Psoas muscle (tissue), 8 donors: ENCODE data around the gene BCL11B. TPM values are rescaled to one million over a fixed set of nuclear protein-coding genes. Genes with fewer than 3 reads are reported as not detected.
A peak's percentile ranks its signal among the peaks of the same experiment; 100 is the strongest.

ENCODE experiments used
- ATAC-seq, 4 donors: fragments of 200-7000 bp; cut with Tn5 transposase; one replicate each; pipeline ENCODE4 v1.9.1; 2020; ENCODE audit warnings: moderate library complexity in 3 of 4, mild to moderate bottlenecking in 2 of 4
- DNase-seq, 2 donors: peaks; one replicate each; pipeline ENCODE4 v3.0.0-alpha.2; 2020
- H3K27ac ChIP-seq: fragments of 200-600 bp; one replicate; pipeline ENCODE4 v1.8.0; 2022
- H3K27me3 ChIP-seq, 3 donors: fragments of 200-600 bp in 1 of 3; one replicate each; pipeline versions ENCODE4 v1.6.1 to v1.8.0; 2013 to 2022; ENCODE audit warnings: low read length in 2 of 3, mild to moderate bottlenecking in 2 of 3, moderate library complexity in 1 of 3; ENCODE audit not compliant: insufficient read depth in 3 of 3
- H3K36me3 ChIP-seq, 2 donors: fragments of 200-600 bp in 1 of 2; one replicate each; pipeline versions ENCODE4 v1.6.1 to v1.8.0; 2013 to 2022; ENCODE audit warnings: low read depth in 1 of 2, mild to moderate bottlenecking in 1 of 2, moderate library complexity in 1 of 2; ENCODE audit not compliant: insufficient read depth in 1 of 2
- H3K4me1 ChIP-seq: fragments of 200-600 bp; one replicate; pipeline ENCODE4 v1.8.0; 2022
- H3K4me3 ChIP-seq: fragments of 200-600 bp; one replicate; pipeline ENCODE4 v1.8.0; 2022; ENCODE audit warnings: mild to moderate bottlenecking
- H3K9me3 ChIP-seq: fragments of 200-600 bp; one replicate; pipeline ENCODE4 v1.8.0; 2022
- CTCF ChIP-seq: fragments of 200-600 bp; IDR thresholded peaks from one replicate; pipeline ENCODE4 v1.8.0; 2022; ENCODE audit warnings: antibody characterized with exemption
- WGBS, 3 donors: extraction: QIAGEN DNeasy Blood & Tissue Kit; methylation state at CpG; one replicate each; pipeline versions ENCODE4 v1.1.6 to v1.1.7; 2013; 5-methylcytosine and 5-hydroxymethylcytosine counted together
- intact Hi-C, 2 donors: fragments of 100-400 bp; cut with DNase I; formaldehyde crosslinking; loops; one replicate each; pipeline versions ENCODE4 v1.11.0 to v1.14.2; 2022
- polyA plus RNA-seq, 3 donors: library from polyadenylated mRNA; stranded (reverse); fragments of 200-250 nt; gene quantifications; one replicate each; pipeline ENCODE4 v1.2.3, GENCODE V29; 2013
- total RNA-seq, 4 donors: library from RNA; stranded (reverse); fragmentation: NEBNext Ultra II Directional in 2 of 4; extraction: Animal tissue kit (Norgen Biotek cat#: 25700) in 2 of 4; gene quantifications; one replicate each; pipeline versions ENCODE4 v1.2.1 to v1.2.4, GENCODE V29; 2021 to 2023
- donor health status: healthy with polysubstance abuse.
- donor health status: DM: no; HTN: no; CAD: no; lungs with moderate emphysema.
- donor health status: Bipolar disorder and iron deficiency.
- donor health status: healthy.
- donor health status: DM: yes; HTN: yes; CAD: no.
- donor health status: DM: no; HTN: no; CAD: no.
- donor health status: DM: no; HTN: no; CAD: no.
- donor health status: DM: yes; HTN: yes; CAD: no.

Gene BCL11B
- total and polyA plus RNA-seq, 7 donors, result 0.01 to 0.34 (median 0.15) TPM; not detected in 2

- Histone ChIP-seq H3K36me3 (no peaks in the 10 kb centered on the region), H3K9me3 (no peaks in the 10 kb centered on the region), H3K4me1 (peaks cover 3% of the 10 kb centered on the region), H3K27me3 (peaks cover 10 to 79% (median 26%) of the 10 kb centered on the region in 3 donors), H3K4me3 (no peak overlapping the region), H3K27ac (no peak overlapping the region)
- ATAC-seq (no peak), DNase-seq (no peak)
- TF ChIP-seq CTCF, result no peak
- intact Hi-C loops, result no loop called here
- WGBS, 3 donors, result 42 to 62% (median 56%) methylated on average over 2 of the region's 2 CpGs
Observed at GRCh38 chr14:99276482-99276881, 4.5 kb upstream of the BCL11B start.

- H3K4me1 ChIP-seq, result peaks cover 6% of the 10 kb centered on the region
- no peaks in the 10 kb centered on the region for H3K9me3 ChIP-seq
- H3K27me3 ChIP-seq, result peaks cover 10 to 82% (median 32%) of the 10 kb centered on the region in 3 donors
- no peaks in the 10 kb centered on the region for H3K36me3 ChIP-seq
- no peak overlapping the region for H3K27ac ChIP-seq
- intact Hi-C loops, result no loop called here
- TF ChIP-seq CTCF, result no peak
- H3K4me3 ChIP-seq, result no peak overlapping the region
- DNase-seq, result no peak
- ATAC-seq, result no peak
Observed at GRCh38 chr14:99275222-99275584, 3.2 kb upstream of the BCL11B start.

- peak; percentile 28 to 77 for DNase-seq
- WGBS, 3 donors, result 1 to 2% (median 1%) methylated on average over 42 to 69 of the region's 69 CpGs
Observed at GRCh38 chr14:99274346-99275221, 2.6 kb upstream of the BCL11B start.

GRCh38 chr14:99273766-99274345, 1.9 kb upstream of the BCL11B start:
- ATAC-seq (no peak), DNase-seq (no peak)
- intact Hi-C loops, result no loop called here
- Histone ChIP-seq H3K27me3 (peaks cover 10 to 87% (median 34%) of the 10 kb centered on the region in 3 donors), H3K27ac (no peak overlapping the region), H3K4me3 (peak overlapping the region; percentile 36), H3K36me3 (no peaks in the 10 kb centered on the region), H3K4me1 (peaks cover 12% of the 10 kb centered on the region), H3K9me3 (no peaks in the 10 kb centered on the region)
- 4 to 6% (median 6%) methylated on average over 34 of the region's 34 CpGs for WGBS, 3 donors
- no peak for TF ChIP-seq CTCF

More at GRCh38 chr14:99274346-99275221, 2.6 kb upstream of the BCL11B start:
- peak overlapping the region; percentile 36 for H3K4me3 ChIP-seq
- no peaks in the 10 kb centered on the region for H3K36me3 ChIP-seq
- peaks cover 12% of the 10 kb centered on the region for H3K4me1 ChIP-seq
- peak in 3 of 4 donors; percentile 34 to 68 (median 50) for ATAC-seq
- H3K9me3 ChIP-seq, result no peaks in the 10 kb centered on the region
- TF ChIP-seq CTCF, result no peak
- no peak overlapping the region for H3K27ac ChIP-seq
- H3K27me3 ChIP-seq, result peaks cover 10 to 82% (median 35%) of the 10 kb centered on the region in 3 donors
- intact Hi-C loops, result no loop called here
